GM18870 (cell line): ENCODE measurements around the gene INHA.

Experiments
- ATAC-seq: cut with Tn5 transposase; IDR thresholded peaks from one replicate; pipeline ENCODE4 v1.9.1; 2021; ENCODE audit warnings: moderate library complexity; ENCODE audit not compliant: unreplicated experiment

INHA gene

DNA sequence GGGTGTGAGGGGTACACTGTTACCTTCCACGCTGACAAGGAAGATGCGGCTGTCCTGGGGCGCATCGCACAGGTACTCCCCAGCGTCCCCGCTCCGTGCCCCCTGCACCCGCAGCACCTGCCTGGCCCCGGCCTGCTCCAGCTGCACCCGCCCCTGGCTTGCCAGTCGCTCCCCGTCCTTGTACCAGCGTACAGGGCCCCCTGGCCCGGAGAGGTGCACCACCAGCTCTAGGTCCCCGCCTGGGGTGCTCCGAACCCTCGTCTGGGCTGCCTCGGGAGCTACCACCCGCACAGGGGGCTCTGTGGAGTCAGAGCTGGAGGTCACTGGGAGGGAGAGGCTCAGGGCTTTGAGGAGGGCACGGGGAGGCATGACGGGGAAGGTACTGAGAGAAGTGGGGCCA lies 14.8 kb upstream of the INHA start:
- ATAC-seq = no peak

DNA sequence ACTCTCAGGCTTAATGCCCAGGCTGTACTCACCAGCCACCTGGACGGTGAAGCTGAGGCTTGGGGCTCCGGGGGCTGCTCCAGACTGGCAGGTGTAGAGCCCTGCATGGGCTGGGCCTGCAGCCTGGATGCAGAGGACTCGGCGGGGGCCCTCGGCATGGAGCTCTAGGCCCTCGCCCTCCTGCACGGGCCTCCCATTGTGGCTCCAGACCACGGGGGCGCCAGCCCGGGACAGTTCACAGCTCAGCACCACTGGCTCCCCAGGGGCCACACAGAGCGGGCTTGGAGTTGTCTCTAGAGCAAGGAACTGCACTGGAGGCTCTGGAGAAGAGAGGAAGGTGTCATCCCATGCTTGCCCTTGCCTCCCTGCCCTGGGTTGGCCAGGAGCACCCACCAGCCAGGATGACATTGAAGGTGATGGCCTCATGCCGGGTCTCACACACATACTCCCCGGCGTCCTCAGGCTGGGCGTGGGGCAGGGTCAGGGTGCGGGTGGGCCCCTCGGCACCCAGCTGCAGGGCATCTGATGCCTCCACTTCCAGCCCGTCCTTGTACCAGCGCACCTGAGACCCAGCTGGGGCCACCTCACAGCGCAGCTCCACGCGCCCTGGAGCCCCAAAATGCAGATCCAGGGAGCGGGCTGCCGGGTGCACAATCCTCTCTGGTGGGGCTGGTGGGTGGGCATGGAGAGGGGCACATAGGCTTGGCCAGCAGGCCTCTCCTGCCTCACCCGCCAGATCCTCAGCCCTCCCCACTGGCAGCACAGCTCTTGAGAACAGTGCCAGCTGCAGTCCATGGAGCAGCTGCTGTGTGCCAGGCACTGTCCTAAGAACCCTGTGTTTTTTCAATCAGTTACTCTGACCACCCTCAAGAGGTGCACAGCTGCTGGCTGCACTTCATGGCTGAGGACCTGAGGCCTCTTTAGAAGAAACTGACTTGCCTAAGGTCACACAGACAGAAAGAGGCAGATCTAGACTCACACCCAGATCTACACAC lies 14.0 kb upstream of the INHA start:
- ATAC-seq = no peak

DNA sequence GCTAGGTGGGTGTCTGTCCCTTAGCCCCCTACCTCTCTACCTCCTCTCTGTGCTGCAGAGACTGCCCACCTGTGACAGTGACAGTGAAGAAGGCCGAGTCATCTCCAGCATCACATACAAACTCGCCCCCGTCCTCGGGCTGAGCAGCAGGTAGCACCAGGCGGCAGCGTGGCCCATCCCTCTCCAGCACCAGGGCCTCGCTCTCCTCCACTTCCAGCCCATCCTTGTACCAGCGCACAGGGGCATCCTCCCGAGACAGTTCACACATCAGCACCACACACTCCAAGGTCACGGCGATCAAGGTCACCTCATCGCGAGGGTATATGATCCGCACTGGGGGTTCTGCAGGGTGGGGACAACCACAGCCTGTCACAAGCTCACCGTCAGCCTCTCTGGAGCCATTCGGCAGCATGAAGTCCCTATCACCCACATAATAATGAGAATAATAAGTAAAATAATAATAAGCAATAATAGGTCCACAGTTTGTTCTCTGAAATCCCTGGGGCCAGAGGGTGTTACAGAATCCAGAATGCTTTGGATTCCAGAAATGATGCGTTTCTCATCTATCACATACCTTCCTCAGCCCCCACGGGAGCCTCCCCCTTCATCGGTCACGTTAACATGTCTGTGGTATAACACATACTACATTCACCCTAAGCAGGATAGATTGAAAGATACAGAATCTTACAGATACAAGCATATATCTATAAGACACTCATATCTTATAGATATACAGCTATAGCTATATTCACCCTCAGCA lies 12.8 kb upstream of the INHA start:
- no peak for ATAC-seq

DNA sequence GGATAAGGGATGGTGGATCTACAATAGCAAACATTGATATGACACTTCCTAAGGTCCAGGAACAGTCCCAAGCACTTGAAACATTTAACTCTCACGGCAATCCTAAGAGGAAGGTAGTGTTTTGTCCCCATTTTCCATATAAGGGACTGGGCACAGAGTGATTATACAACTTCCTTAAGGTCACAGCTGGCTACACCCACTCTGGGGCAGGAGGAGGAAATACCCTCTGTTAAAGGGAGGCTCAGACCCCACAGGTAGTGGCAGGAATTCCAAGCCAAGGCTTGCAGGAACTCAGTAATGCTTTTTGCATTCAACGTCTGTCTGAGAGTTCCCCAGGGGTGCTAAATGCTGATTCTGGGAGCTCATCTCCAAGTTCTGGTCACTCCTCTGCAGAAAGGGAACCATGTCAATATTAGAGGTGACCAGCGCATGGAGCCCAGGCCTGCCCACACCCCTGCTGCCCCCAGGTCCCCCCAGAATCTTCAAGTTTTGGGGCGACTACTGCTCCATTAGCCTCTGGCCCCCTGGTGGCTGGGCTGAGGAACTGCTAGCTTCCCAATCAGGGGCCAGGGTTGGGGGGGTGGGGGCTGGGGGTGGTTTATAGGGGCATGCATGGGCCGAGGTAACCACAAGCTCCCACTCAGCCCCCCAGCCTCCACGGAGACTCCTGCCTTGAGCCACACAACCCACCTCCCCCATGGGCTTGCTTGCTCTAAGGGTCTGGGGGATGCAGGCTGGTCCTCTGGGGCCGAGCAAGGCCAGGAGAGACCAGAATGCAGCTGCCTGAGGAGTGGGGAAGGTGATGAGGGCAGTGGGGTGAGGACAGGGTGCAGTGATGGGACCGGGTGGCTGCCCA lies 11.8 kb upstream of the INHA start:
- ATAC-seq = no peak

DNA sequence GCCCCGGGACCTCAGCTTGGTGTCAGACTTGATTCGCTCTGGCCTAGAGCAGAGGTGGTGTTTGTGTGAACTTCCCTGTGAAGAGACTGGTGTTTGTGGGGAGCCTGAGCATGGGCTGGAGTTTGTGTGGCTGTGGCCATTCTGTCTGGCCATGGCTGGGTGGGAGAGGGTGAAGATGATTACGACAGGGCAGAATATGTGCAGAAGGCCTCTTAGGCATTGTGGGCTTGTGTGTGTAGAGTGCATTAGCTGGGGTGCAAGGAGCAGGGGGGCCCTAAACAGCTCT lies 11.3 kb upstream of the INHA start:
- ATAC-seq = no peak

DNA sequence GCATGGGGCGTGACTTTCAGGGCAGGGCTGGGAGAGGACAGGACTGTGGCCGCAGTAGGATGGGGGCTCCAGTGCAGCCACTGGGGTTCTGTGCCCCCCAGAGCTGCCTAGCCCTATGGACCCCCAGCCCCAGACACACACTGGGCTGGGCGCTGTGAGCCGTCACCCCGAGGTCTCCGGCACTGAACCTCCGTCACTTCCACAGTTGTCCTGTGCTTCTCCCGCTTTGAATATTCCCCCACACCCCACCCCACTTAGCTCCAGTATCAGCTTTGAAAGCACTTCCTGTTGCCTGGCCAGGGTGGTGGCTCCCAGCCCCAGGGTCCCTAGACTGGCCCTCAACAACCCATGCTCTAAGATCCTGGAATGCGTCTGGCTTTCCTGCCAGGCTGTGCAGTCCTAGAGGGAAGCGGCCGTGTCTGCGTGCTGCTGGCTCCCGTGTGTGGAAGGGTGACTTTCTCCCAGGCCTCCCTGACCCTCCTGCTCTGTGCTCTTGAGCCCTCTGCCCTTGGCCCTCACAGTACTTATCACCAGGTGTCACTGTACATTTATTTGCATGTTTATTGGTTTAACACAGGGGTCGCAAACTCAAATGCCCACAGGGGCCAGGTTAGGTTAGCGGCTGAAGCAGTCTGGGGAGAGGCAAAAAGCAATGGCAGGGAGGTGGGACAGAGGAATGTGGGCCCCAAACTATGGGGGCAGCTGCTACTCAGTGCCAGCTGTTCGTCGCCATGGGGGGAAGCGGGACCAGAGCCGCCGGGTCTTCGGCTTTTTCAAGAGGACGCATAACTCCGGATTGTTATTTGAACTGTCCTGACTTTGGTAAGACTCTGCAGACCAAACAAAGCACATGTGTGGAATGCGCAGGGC lies 10.7 kb upstream of the INHA start:
- no peak for ATAC-seq

DNA sequence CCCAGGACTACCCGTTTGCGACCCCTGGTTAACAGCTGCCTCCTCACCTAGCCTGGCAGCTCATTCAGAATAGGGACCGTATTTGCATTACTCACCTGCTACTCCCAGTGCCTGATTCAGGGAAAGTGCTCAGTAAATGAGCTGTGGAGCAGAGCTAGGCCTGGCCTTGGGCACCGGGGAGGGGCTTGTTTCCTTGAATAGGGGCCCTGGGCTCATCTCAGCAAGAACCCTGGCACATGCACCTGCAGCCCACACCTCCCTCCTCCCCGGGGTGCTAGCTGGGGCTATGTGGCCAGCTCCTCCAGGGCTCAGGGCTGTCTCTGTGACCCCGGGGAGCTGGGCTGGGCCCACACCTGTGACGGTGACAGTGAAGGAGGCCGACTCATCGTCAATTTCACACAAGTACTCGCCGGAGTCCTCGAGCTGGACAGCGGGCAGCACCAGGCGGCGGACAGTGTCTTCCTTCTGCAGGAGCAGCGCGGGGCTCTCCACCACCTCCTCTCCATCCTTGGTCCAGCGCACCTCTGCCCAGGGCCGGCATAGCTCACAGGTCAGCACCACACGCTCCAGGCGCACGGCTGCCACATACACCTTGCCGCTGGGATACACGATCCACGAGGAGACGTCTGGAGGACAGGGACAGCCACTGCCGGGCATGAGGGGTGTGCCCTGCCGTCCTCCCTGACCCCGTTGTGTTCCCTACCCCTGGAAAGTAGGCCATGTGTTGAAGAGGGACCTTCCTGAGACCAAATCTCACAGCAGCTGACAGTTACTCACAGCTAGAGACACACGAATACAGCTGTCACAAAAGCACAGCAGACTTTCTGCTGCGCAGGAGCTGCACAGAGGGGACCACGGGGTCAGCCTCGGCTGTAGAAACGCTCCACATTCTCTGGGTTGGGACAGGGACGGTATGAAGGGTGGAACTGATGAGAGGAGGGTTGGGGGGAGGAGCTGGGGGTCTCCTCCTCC lies 9.8 kb upstream of the INHA start:
- ATAC-seq = no peak

DNA sequence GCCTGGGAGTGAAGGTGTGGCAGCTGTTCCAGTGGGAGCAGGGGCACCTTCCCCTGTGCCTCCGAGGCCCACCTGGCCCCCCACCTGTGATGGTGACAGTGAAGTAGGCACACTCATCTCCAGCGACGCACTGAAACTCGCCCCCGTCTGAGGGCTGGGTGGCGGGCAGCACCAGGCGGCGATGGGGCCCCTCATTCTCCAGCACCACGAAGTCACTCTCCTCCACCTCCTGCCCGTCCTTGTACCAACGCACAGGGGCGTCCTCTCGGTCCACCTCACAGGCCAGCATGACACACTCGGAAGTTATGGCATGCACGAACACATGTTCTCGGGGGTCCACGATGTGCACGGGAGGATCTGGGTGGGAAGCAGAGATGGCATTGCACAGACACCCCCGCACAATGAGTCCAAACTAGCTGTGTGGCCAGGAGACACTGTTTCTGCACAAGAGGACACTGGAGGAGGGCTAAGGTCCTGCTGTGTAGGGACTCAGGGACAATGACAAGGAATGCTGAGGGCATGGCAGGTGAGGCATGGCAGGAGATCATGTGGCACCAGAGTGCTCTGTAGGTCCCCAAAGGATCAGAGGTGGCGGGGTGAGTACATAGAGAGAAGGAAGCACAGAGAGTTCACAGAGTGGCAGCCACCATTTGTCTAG lies 8.7 kb upstream of the INHA start:
- ATAC-seq = no peak

DNA sequence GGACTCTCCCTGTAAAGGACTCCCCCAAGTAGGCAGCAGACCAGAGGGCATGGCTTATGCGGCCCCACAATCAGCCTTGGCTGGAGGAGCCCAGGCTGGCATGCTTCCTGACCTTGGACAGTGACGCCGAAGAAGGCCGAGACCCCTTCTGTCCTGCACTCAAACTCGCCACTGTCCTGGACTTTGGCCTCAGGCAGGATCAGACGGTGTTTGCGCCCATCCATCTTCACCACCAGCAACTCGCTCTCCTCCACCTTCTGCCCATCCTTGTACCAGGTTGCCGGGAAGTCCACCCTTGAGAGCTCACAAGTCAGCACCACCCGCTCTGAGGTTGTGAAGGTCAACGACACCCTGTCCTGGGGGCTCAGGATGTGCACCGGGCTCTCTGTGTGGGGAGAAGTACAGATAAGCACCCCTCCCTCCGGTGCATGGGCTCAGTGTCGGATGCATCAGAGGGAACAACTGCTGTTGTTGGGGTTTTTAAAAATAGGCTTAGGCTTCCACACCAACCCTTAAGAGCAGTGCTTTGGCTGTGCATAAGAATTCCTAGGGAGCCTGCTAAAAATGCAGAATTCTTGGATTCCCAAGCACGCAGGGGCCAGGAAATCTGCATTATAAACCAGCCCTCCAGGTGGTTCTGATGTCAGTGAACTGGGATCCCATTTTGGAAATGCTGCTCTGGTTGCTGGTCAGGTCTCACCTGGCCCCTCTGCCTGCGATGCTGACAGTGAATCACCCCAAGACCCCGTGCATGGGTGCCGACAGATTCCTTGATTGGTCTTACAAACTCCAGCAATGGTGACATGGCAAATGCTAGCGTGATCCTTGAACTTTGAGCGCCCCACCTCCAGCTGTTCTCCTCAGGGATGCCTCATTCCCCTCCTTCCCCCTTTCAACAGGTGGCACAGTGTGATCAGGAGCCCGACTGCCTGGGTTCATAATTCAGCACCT lies 6.7 kb upstream of the INHA start:
- no peak for ATAC-seq

DNA sequence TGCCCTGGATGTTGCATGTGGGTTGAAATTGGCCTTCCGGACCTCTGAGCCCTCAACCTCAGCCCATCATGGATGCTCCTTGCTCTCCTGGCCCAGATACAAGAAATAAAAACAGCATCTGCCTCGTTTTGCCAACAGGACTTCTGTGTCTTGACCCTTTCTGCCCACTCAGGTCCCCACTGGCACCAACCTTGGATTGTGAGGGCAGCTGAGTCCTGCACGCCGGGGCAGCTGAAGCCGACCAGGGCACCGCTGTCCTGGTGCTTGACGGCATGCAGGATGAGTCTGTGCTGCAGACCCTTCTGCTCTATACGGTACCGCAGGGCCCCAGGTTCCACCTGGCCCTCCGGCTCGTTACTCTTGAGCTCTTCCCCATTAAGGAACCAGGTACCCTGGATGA lies 5.5 kb upstream of the INHA start:
- no peak for ATAC-seq

DNA sequence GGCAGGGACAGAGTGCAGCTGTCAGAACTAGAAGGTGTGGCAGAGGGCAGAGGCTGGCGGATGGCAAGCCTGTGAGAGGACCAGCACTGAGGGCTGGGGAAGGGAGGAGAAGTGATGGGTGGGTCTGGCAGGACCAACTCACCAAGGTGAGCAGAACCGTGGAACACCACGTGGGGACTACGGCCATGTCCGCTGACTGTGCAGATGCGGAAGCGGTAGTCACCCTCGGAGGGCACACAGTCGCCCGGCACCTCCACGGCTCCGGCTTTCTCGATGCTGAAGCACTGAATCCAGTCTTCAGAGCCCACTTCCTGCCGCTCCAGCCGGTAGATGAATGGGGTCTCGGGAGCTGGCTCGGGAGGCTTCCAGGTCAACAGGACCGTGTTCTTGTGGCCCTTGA lies 5.0 kb upstream of the INHA start:
- no peak for ATAC-seq

DNA sequence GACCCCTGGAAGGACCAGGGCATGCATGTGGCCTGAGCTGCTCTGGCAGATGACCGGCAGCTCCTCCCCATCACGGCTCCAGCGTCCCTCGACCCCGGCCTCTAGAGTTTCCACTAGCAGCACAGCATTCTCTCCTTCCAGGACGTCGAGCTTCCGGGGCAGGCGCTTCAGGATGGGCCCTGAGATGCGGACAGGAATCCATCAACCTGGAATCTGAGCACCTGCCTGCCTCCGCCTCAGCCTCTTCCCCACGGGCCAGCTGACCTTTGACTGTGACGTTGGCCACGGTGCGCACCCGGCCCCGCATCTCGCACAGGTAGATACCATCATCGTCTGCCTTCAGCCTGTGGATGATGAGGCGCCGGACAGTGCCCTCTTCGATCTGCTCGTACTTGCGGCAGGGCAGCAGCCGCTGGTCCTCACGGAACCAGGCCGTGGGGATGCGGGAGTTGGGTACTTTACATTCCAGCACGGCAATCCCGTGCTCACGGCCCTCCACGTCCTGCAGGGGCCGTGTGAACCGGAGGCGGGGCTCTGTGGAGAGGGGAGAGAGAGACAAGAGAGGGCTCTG lies 4.2 kb upstream of the INHA start:
- no peak for ATAC-seq

DNA sequence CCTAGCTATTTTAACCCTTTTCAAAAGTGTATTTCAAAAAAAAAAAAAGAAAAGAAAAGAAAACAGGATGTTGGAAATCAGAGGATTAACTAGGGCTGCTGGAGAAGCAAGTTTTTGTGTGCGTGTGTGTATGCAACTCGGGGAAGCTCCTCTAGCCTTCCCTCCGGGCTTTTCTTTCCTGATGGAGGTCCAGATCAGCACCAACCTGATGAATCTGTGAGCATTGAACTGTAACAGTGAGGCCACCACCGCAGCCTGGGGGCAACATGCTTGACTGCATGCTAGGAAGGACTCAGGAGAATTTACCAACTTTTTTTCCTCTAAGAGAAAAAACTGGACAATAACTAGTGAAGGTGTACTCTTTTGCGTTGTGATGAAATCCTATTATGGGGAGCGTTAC lies 3.1 kb upstream of the INHA start:
- no peak for ATAC-seq

DNA sequence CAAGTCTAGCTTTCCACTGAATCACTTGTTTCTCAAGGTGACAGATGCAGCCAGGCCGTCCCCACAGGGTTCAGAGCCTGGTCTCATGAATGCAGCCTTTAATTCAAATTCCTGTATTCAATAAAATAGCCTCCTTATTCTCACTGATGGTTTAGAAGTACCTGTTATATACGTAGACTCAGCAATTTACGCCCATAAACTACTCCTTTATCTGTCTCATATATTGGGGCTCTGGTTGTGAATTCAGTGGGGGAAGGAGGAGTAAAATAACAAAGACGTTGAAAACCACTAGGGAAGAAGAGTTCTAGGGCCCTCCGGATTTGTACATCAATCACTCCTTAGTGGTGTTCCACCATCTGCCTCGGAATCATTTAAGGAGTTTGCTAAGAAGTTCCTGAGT lies 2.5 kb upstream of the INHA start:
- no peak for ATAC-seq

DNA sequence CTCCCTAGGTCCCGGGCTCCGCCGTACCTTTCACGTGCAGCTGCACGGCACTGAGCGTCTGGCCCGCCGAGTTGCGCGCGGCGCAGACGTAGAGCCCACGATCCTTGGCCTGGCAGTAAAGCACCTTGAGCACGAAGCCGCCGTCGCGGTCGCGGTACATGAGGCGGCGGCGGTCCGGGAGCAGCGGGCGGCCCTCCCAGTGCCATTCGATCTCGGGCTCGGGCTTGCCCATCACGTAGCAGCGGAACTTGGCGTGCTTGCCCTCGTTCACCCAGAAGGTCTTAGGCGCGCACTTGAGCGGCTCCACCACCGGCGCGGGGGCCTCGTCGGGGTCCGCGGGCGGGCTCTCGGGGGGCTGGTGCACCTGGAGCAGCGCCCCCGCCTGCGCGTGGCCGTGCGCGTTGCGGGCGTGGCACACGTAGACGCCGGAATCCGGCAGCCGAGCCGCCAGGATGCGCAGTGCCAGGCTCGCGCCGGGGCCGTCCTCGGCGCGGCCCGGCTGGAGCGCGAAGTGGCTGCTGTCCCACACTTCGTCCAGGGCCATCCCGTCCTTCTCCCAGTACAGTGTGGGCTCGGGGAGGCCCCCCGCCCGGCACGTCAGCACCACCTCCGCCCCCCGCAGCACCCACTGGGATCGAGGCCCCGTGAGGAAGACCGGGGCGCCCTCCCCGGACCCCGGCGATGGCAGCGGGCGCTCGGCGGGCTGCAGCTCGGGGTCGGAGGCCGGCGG lies 1.8 kb upstream of the INHA start:
- ATAC-seq = no peak

DNA sequence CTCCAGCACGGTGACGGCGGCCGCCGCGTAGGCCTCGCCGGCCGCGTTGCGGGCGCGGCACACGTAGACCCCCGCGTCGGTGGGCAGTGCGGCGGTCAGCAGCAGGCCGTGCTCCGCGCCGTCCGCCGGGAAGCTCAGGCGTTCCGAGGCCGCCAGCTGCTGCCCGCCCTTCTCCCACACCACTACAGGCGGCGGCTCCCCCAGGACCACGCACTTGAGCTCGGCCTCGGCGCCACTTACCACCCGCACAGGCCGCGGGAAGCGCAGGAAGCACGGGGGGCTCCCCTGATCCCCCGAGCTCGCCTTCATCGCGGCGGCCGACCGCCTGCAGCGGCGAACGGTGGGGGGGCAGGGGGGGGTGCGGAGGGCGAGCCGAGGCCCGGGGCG lies 1.2 kb upstream of the INHA start:
- ATAC-seq = no peak
